Adrenal gland (tissue), 12 donors: ENCODE measurements around the gene ZNF469. TPM values are rescaled to one million over a fixed set of nuclear protein-coding genes. Genes with fewer than 3 reads are reported as not detected.

Experiments
- DNase-seq, 7 donors: peaks; one replicate each; pipeline ENCODE4 v3.0.0-alpha.2; 2019 to 2020
- H3K27ac ChIP-seq, 5 donors: fragments of 200-600 bp; sonication (generic) in 4 of 5; 1 replicate in 3 of 5; 2 replicates in 2 of 5; pipeline versions ENCODE4 v1.5.1 to v1.8.0; 2016 to 2020; ENCODE audit warnings: mild to moderate bottlenecking in 1 of 5
- H3K27me3 ChIP-seq: fragments of 200-600 bp; 2 replicates; pipeline ENCODE4 v1.8.0; 2021
- H3K36me3 ChIP-seq, 2 donors: fragments of 200-600 bp; replicated peaks in 1 of 2; 1 replicate in 1 of 2; 2 replicates in 1 of 2; pipeline versions ENCODE4 v1.5.1 to v1.8.0; 2018 to 2022
- H3K4me1 ChIP-seq, 2 donors: fragments of 200-600 bp; replicated peaks in 1 of 2; 1 replicate in 1 of 2; 2 replicates in 1 of 2; pipeline versions ENCODE4 v1.5.1 to v1.8.0; 2018 to 2021
- H3K4me3 ChIP-seq, 4 donors: fragments of 200-600 bp; sonication (generic) in 3 of 4; one replicate each; pipeline ENCODE4 v1.5.1; 2016 to 2018
- H3K9me3 ChIP-seq, 3 donors: fragments of 200-600 bp; sonication (generic) in 1 of 3; replicated peaks in 1 of 3; 1 replicate in 2 of 3; 2 replicates in 1 of 3; pipeline versions ENCODE4 v1.5.1 to v1.8.0; 2016 to 2021
- POLR2A ChIP-seq, 2 donors: fragments of 450-650 bp; IDR thresholded peaks; one replicate each; pipeline ENCODE4 v1.6.1; 2017; ENCODE audit warnings: antibody characterized with exemption in 2 of 2, mild to moderate bottlenecking in 2 of 2, moderate library complexity in 1 of 2
- WGBS, 4 donors: extraction: QIAGEN DNeasy Blood & Tissue Kit in 2 of 4; methylation state at CpG; one replicate each; pipeline versions ENCODE4 v1.1.5 to v1.1.7; 2013 to 2017; 5-methylcytosine and 5-hydroxymethylcytosine counted together
- intact Hi-C, 2 donors: fragments of 100-400 bp; cut with DNase I; formaldehyde crosslinking; loops; one replicate each; pipeline versions ENCODE4 v1.14.1 to v1.15.0; 2022 to 2023
- polyA plus RNA-seq, 3 donors: library from polyadenylated mRNA; stranded (reverse); fragments of 200-250 nt in 2 of 3; fragments of 350-450 nt in 1 of 3; fragmentation: Illumina TruSeq in 1 of 3; extraction: RNeasy Lipid Tissue Mini Kit (QIAGEN cat#74804) in 1 of 3; gene quantifications; one replicate each; pipeline ENCODE4 v1.2.3, GENCODE V29; 2013 to 2014
- total RNA-seq, 9 donors: library from RNA; depleted of rRNA in 4 of 9; stranded (reverse); fragments of >200 nt in 4 of 9; fragments of 120-200 nt in 1 of 9; fragmentation: NEBNext Ultra II Directional in 1 of 9; extraction: Animal tissue kit (Norgen Biotek cat#: 25700) in 1 of 9; gene quantifications; one replicate each; pipeline versions ENCODE4 v1.1.0 to v1.2.4, GENCODE V29; 2013 to 2023
- TF ChIP-seq, protein P1 (sequence below), 6 experiments: fragments of 450-650 bp in 4 of 6; fragments of 200-600 bp in 2 of 6; sonication (generic) in 1 of 6; IDR thresholded peaks; 1 replicate in 5 of 6; 2 replicates in 1 of 6; pipeline versions ENCODE4 v1.5.1 to v1.8.0; 2016 to 2021; ENCODE audit warnings: antibody characterized with exemption in 6 of 6, mild to moderate bottlenecking in 2 of 6, moderate library complexity in 1 of 6
- donor health status: healthy with polysubstance abuse.
- donor health status: Bipolar disorder and iron deficiency.
- donor health status: DM: yes; HTN: yes; CAD: no.
- donor health status: DM: no; HTN: no; CAD: no.
- donor health status: DM: no; HTN: no; CAD: no.
- donor health status: DM: yes; HTN: yes; CAD: no.

The ZNF469 gene
- total and polyA plus RNA-seq, 12 donors = 0.18 to 5.7 (median 1.9) TPM

DNA sequence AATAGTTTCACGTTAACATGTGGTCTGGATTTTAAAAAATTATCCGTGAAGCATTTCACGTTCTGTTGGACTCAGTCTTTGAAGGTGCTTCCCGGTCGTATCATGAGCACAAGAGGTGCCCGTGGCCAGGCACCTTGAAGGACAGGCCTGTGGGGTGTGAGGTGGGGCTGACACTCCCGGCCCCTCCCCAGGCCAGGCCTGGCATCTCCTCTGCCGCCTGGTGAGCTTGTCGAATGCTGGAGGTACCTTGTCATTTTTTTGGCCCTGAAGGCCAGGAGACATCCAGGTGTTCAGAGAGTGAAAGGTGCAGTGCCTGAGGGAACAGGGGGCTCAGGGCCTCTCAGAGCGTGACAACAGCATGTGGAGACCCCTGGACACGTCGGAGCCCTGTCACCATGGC is 11.7 kb downstream of the ZNF469 start:
- Histone ChIP-seq H3K27ac (no peak overlapping the region), H3K27me3 (no peaks in the 10 kb centered on the region), H3K9me3 (no peaks in the 10 kb centered on the region), H3K36me3 (no peaks in the 10 kb centered on the region), H3K4me3 (no peak overlapping the region), H3K4me1 (no peaks in the 10 kb centered on the region)
- intact Hi-C loops = no loop called here
- no peak for TF ChIP-seq POLR2A (IDR thresholded peaks at IDR 0.05)
- TF ChIP-seq, protein P1, sequence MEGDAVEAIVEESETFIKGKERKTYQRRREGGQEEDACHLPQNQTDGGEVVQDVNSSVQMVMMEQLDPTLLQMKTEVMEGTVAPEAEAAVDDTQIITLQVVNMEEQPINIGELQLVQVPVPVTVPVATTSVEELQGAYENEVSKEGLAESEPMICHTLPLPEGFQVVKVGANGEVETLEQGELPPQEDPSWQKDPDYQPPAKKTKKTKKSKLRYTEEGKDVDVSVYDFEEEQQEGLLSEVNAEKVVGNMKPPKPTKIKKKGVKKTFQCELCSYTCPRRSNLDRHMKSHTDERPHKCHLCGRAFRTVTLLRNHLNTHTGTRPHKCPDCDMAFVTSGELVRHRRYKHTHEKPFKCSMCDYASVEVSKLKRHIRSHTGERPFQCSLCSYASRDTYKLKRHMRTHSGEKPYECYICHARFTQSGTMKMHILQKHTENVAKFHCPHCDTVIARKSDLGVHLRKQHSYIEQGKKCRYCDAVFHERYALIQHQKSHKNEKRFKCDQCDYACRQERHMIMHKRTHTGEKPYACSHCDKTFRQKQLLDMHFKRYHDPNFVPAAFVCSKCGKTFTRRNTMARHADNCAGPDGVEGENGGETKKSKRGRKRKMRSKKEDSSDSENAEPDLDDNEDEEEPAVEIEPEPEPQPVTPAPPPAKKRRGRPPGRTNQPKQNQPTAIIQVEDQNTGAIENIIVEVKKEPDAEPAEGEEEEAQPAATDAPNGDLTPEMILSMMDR (IDR thresholded peaks at IDR 0.05) = no peak
- WGBS, 4 donors = 88 to 90% (median 89%) methylated on average over 9 to 12 of the region's 12 CpGs
- DNase-seq = no peak

DNA sequence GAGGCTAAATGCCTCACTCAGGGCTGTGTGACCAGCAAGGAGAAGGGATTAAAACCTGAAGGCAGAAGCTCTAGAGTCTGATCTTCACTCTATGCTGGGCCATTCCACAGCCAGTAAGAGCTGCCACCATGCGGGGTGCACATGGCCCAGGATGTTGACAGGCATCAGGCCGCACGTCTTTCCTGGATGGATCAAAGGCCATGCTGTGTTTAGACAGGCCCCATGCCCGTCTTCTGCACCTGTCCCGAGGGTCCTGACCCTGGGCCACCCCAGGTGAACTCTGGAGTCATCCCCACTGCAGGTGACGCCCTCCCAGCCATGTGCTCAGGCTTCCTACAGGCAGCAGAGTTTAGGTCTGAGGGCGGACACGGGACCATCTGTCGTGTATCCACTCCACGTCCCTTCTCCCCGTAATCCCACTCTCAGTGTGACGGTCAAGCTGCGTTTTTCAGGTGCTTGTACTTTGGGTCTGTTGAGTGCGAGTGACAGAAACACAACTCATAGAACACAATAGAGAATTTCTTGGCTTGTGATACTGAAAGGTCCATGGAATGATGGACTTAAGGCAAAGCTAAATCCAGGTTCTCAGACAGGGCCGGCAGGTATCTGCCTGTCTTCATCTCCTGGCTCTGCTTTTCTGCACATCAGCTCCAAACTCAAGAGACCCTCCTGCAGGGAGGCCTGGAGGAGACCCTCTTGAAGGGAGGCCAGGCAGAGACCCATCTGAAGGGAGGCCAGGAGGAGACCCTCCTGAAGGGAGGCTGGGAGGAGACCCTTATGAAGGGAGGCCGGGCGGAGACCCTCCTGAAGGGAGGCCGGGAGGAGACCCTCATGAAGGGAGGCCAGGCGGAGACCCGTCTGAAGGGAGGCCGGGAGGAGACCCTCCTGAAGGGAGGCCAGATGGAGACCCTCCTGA is 13.2 kb downstream of the ZNF469 start:
- H3K36me3 ChIP-seq = no peaks in the 10 kb centered on the region
- no peaks in the 10 kb centered on the region for H3K4me1 ChIP-seq
- no peaks in the 10 kb centered on the region for H3K27me3 ChIP-seq
- no peaks in the 10 kb centered on the region for H3K9me3 ChIP-seq
- no peak for DNase-seq
- no peak overlapping the region for H3K27ac ChIP-seq
- TF ChIP-seq, protein P1 (IDR thresholded peaks at IDR 0.05) = no peak
- TF ChIP-seq POLR2A (IDR thresholded peaks at IDR 0.05) = no peak
- 88 to 92% (median 90%) methylated on average over 21 of the region's 21 CpGs for WGBS, 4 donors
- intact Hi-C loops = no loop called here
- H3K4me3 ChIP-seq = no peak overlapping the region

DNA sequence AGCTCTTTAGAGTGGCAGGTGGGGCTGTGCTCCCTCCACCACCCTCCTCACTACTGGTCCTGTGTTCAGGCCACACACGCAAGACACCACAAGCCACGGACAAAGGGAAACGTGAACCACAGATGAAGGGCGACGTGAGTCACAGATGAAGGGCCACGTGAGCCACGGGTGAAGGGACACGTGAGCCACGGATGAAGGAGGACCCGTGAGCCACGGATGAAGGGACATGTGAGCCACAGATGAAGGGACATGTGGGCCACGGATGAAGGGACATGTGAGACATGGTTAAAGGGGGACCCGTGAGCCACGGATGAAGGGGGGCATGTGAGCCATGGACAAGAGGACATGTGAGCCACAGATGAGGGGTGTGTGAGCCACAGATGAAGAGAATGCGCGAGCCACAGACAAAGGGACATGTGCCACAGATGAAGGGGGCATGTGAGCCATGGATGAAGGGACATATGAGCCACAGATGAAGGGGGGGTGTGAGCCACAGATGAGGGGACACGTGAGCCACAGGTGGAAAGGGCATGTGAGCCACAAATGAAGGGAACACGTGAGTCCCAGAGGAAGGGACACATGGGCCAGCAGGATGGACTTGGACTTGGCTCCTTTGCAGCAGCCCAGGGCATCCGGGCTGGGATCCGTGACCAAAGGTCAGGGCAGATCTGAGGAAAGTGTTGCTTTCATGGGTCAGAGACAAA is 15.6 kb downstream of the ZNF469 start:
- Histone ChIP-seq H3K36me3 (no peaks in the 10 kb centered on the region), H3K9me3 (no peaks in the 10 kb centered on the region), H3K4me3 (no peak overlapping the region), H3K4me1 (no peaks in the 10 kb centered on the region), H3K27ac (no peak overlapping the region), H3K27me3 (no peaks in the 10 kb centered on the region)
- TF ChIP-seq, protein P1 (IDR thresholded peaks at IDR 0.05) = no peak
- TF ChIP-seq POLR2A (IDR thresholded peaks at IDR 0.05) = no peak
- 80 to 95% (median 90%) methylated on average over 20 of the region's 20 CpGs for WGBS, 4 donors
- intact Hi-C loops = no loop called here
- no peak for DNase-seq

DNA sequence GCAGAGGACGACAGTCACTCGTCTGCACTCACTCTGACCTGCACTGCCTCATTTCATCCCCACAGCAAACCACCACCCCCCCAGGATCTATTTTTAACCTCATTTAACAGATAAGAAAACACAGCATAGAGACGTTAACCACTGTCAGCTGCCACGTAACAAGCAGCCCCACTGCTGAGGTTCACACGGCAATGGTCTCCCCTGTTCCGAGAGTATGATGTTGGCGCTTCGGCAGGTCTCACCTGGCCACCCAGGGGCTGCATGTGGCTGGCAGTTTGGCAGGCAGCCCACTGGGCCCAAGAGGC is 16.1 kb downstream of the ZNF469 start:
- intact Hi-C loops = no loop called here
- no peak for TF ChIP-seq POLR2A (IDR thresholded peaks at IDR 0.05)
- TF ChIP-seq, protein P1 (IDR thresholded peaks at IDR 0.05) = no peak
- Histone ChIP-seq H3K4me1 (no peaks in the 10 kb centered on the region), H3K27ac (no peak overlapping the region), H3K36me3 (no peaks in the 10 kb centered on the region), H3K4me3 (no peak overlapping the region), H3K27me3 (no peaks in the 10 kb centered on the region), H3K9me3 (no peaks in the 10 kb centered on the region)
- WGBS, 4 donors = 63 to 93% (median 86%) methylated on average over 4 to 8 of the region's 8 CpGs
- no peak for DNase-seq
